Neutrophil (primary cell): Measurements from ENCODE around the gene NHLRC2.

Experiments
- H3K27ac ChIP-seq: fragments of 200-600 bp; sonication (generic); 2 replicates; pipeline ENCODE4 v1.5.1; 2016; ENCODE audit warnings: mild to moderate bottlenecking, moderate library complexity
- H3K27me3 ChIP-seq: fragments of 200-600 bp; sonication (generic); 2 replicates; pipeline ENCODE4 v1.6.0; 2016; ENCODE audit warnings: mild to moderate bottlenecking
- H3K36me3 ChIP-seq: fragments of 200-600 bp; sonication (generic); 2 replicates; pipeline ENCODE4 v1.5.1; 2017
- H3K4me1 ChIP-seq, 2 experiments: fragments of 200-600 bp in 1 of 2; sonication (generic) in 1 of 2; 1 replicate in 1 of 2; 2 replicates in 1 of 2; pipeline versions ENCODE4 v1.5.1 to v1.6.1; 2013 to 2016; ENCODE audit warnings: low read depth in 1 of 2, low read length in 1 of 2, mild to moderate bottlenecking in 1 of 2, moderate library complexity in 1 of 2; ENCODE audit not compliant: control insufficient read depth in 1 of 2, insufficient read depth in 1 of 2
- H3K4me3 ChIP-seq, 2 experiments: fragments of 200-600 bp in 1 of 2; sonication (generic) in 1 of 2; 1 replicate in 1 of 2; 2 replicates in 1 of 2; pipeline ENCODE4 v1.5.1; 2013 to 2016; ENCODE audit warnings: low read depth in 1 of 2, low read length in 1 of 2, mild to moderate bottlenecking in 1 of 2, moderate library complexity in 1 of 2
- H3K9me3 ChIP-seq: fragments of 200-600 bp; sonication (generic); 2 replicates; pipeline ENCODE4 v1.5.1; 2016
- CTCF ChIP-seq: fragments of 200-600 bp; sonication (generic); IDR thresholded peaks from 2 replicates; pipeline ENCODE4 v1.5.1; 2016; ENCODE audit warnings: antibody characterized with exemption

Gene NHLRC2

GRCh38 chr10:113945075-113945686, 90.7 kb downstream of the NHLRC2 start:
- Histone ChIP-seq H3K36me3 (no peaks in the 10 kb centered on the region), H3K4me1 (no peaks in the 10 kb centered on the region), H3K4me3 (no peak overlapping the region), H3K9me3 (no peaks in the 10 kb centered on the region), H3K27me3 (peaks cover 7% of the 10 kb centered on the region), H3K27ac (no peak overlapping the region)
- no peak for TF ChIP-seq CTCF

- peaks cover 2% of the 10 kb centered on the region for H3K27me3 ChIP-seq
- H3K4me3 ChIP-seq: no peak overlapping the region
- H3K9me3 ChIP-seq: no peaks in the 10 kb centered on the region
- H3K36me3 ChIP-seq: no peaks in the 10 kb centered on the region
- TF ChIP-seq CTCF: no peak
- H3K27ac ChIP-seq: no peak overlapping the region
- H3K4me1 ChIP-seq: no peaks in the 10 kb centered on the region
Measured at GRCh38 chr10:113945687-113946085, 91.2 kb downstream of the NHLRC2 start.

- H3K36me3 ChIP-seq: no peaks in the 10 kb centered on the region
- no peaks in the 10 kb centered on the region for H3K4me1 ChIP-seq
- no peak overlapping the region for H3K27ac ChIP-seq
- no peak for TF ChIP-seq CTCF
- no peaks in the 10 kb centered on the region for H3K9me3 ChIP-seq
- no peaks in the 10 kb centered on the region for H3K27me3 ChIP-seq
- no peak overlapping the region for H3K4me3 ChIP-seq
Measured at GRCh38 chr10:113947184-113948041, 93.0 kb downstream of the NHLRC2 start.

- Histone ChIP-seq H3K27me3 (no peaks in the 10 kb centered on the region), H3K27ac (no peak overlapping the region), H3K36me3 (no peaks in the 10 kb centered on the region), H3K4me3 (no peak overlapping the region), H3K9me3 (no peaks in the 10 kb centered on the region), H3K4me1 (no peaks in the 10 kb centered on the region)
- TF ChIP-seq CTCF: no peak
Measured at GRCh38 chr10:113948048-113948447, 93.6 kb downstream of the NHLRC2 start.

- no peaks in the 10 kb centered on the region for H3K27me3 ChIP-seq
- no peaks in the 10 kb centered on the region for H3K4me1 ChIP-seq
- no peak overlapping the region for H3K4me3 ChIP-seq
- no peaks in the 10 kb centered on the region for H3K36me3 ChIP-seq
- no peak for TF ChIP-seq CTCF
- no peaks in the 10 kb centered on the region for H3K9me3 ChIP-seq
- no peak overlapping the region for H3K27ac ChIP-seq
Measured at GRCh38 chr10:113950268-113950667, 95.8 kb downstream of the NHLRC2 start.
